WI38 (cell line): Measurements from ENCODE around the gene EPB41L1.
A peak's percentile ranks its signal among the peaks of the same experiment; 100 is the strongest.

Source experiments
- H3K4me3 ChIP-seq: 2 replicates; pipeline ENCODE4 v1.5.1; 2011; ENCODE audit warnings: low read depth, mild to moderate bottlenecking, control low read depth, low read length
- CTCF ChIP-seq: IDR thresholded peaks from 2 replicates; pipeline ENCODE4 v1.5.1; 2012; ENCODE audit warnings: low read depth, mild to moderate bottlenecking, control low read depth, low read length

Gene EPB41L1

DNA sequence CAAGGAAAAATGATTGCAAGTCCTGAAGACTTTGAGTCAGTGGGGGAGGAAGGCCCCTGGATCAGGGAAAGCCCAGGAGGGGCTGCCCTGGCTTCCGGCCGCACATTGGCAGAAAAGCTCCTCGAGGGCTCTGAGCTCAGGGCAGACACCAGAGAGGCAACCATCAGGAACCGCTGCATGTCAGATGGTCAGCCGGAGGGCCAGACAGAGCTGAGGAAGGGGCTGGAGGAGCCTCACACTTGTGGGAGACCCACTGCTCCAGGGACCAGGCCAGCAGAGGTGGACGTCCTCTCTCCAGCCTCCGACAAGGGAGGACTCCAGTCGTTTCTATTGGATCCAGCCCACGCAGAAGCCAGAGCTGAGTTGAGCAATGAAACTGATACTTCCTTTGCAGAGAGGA, 51.5 kb downstream of the EPB41L1 start:
- H3K4me3 ChIP-seq, result no peak overlapping the region
- TF ChIP-seq CTCF, result no peak

GRCh38 chr20:36206641-36207040, 52.1 kb downstream of the EPB41L1 start:
- no peak for TF ChIP-seq CTCF
- H3K4me3 ChIP-seq, result no peak overlapping the region

DNA sequence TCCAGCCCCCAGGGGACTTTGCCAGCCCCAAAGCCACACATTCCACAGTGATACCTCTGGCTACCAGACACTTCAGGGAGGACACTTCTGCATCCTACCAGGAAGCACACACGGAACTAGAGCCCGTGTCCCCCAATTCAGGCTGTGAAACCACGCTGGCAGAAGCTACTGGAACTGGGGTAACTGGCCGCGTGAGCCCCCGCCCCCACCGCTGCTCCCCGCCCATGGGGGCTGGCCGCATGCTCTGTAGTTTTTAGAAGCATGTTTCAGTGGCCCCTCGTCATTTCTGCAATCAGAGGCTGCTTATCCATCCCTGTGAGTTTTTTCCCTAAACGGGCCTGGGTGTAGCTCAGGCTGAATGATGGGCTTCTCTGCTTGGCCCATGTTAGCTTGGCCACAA, 53.1 kb downstream of the EPB41L1 start:
- H3K4me3 ChIP-seq, result no peak overlapping the region
- TF ChIP-seq CTCF, result no peak

- TF ChIP-seq CTCF, result no peak
- no peak overlapping the region for H3K4me3 ChIP-seq
These were observed 53.7 kb downstream of the EPB41L1 start for GRCh38 chr20:36208257-36208656.

DNA sequence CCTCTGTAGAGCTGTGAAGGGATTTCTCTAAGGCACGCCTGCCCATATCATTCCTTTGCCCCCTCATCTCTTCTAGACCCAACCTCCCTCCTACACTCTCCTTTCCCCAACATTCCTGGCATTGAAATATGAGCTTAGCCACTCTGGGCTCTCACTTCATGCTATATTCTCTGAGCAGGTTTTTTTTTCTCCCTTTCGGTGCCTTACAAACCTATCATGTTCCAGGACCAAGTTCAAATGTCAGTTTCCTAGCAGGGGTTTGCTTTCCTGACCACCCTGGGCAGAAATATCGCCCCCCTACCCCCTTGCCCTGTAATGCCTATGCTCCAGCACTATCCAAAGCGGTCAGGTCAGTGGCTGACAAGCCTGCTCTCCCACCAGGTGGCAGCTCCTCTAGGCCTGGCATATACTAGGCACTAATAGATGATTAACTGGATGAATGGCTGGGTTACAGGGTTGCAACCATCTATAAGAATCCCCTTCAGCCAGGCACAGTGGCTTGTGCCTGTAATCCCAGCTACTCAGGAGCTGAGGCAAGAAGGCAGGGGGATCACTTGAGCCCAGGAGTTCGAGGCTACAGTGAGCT, 56.0 kb downstream of the EPB41L1 start:
- no peak for TF ChIP-seq CTCF
- no peak overlapping the region for H3K4me3 ChIP-seq

- TF ChIP-seq CTCF, result no peak
- H3K4me3 ChIP-seq, result no peak overlapping the region
These were observed 58.8 kb downstream of the EPB41L1 start for GRCh38 chr20:36213362-36213761.

GRCh38 chr20:36214684-36215256, 60.2 kb downstream of the EPB41L1 start:
- TF ChIP-seq CTCF, result peak; percentile 70

More at GRCh38 chr20:36214684-36215256, 60.2 kb downstream of the EPB41L1 start:
- H3K4me3 ChIP-seq, result no peak overlapping the region
